Activated naive CD8-positive, alpha-beta T cell (primary cell): ENCODE data around the gene GRAMD4.

ENCODE experiments used
- H3K27ac Mint-ChIP-seq: one replicate; pipeline ENCODE4 v1.8.0; 2021; ENCODE audit warnings: mixed read lengths
- H3K27me3 Mint-ChIP-seq: one replicate; pipeline ENCODE4 v1.8.0; 2021; ENCODE audit warnings: mixed read lengths
- H3K36me3 Mint-ChIP-seq: one replicate; pipeline ENCODE4 v1.8.0; 2021; ENCODE audit warnings: mixed read lengths
- H3K4me1 Mint-ChIP-seq: one replicate; pipeline ENCODE4 v1.8.0; 2021; ENCODE audit warnings: low read depth, mixed read lengths
- H3K4me3 Mint-ChIP-seq: one replicate; pipeline ENCODE4 v1.8.0; 2021; ENCODE audit warnings: mild to moderate bottlenecking, mixed read lengths
- H3K9me3 Mint-ChIP-seq: one replicate; pipeline ENCODE4 v1.8.0; 2021; ENCODE audit warnings: low read depth, mixed read lengths

GRAMD4 gene

GRCh38 chr22:46579751-46580449 lies 40.3 kb upstream of the GRAMD4 start:
- no peaks in the 10 kb centered on the region for H3K9me3 Mint-ChIP-seq
- H3K36me3 Mint-ChIP-seq = no peaks in the 10 kb centered on the region
- H3K4me1 Mint-ChIP-seq = peaks cover 29% of the 10 kb centered on the region
- no peak overlapping the region for H3K4me3 Mint-ChIP-seq
- H3K27me3 Mint-ChIP-seq = no peaks in the 10 kb centered on the region
- no peak overlapping the region for H3K27ac Mint-ChIP-seq

GRCh38 chr22:46580940-46581537 lies 39.1 kb upstream of the GRAMD4 start:
- no peaks in the 10 kb centered on the region for H3K27me3 Mint-ChIP-seq
- H3K4me1 Mint-ChIP-seq = peaks cover 22% of the 10 kb centered on the region
- H3K4me3 Mint-ChIP-seq = no peak overlapping the region
- H3K9me3 Mint-ChIP-seq = no peaks in the 10 kb centered on the region
- H3K27ac Mint-ChIP-seq = no peak overlapping the region
- no peaks in the 10 kb centered on the region for H3K36me3 Mint-ChIP-seq

GRCh38 chr22:46581538-46582244 lies 38.5 kb upstream of the GRAMD4 start:
- Mint-ChIP-seq H3K4me1 (peaks cover 20% of the 10 kb centered on the region), H3K36me3 (no peaks in the 10 kb centered on the region), H3K27ac (no peak overlapping the region), H3K9me3 (no peaks in the 10 kb centered on the region), H3K27me3 (no peaks in the 10 kb centered on the region), H3K4me3 (no peak overlapping the region)

- H3K36me3 Mint-ChIP-seq = no peaks in the 10 kb centered on the region
- no peak overlapping the region for H3K4me3 Mint-ChIP-seq
- peaks cover 27% of the 10 kb centered on the region for H3K4me1 Mint-ChIP-seq
- no peaks in the 10 kb centered on the region for H3K27me3 Mint-ChIP-seq
- H3K9me3 Mint-ChIP-seq = no peaks in the 10 kb centered on the region
- H3K27ac Mint-ChIP-seq = no peak overlapping the region
These were observed 37.8 kb upstream of the GRAMD4 start for GRCh38 chr22:46582281-46582933.

GRCh38 chr22:46583571-46583970 lies 36.6 kb upstream of the GRAMD4 start:
- Mint-ChIP-seq H3K4me1 (peaks cover 21% of the 10 kb centered on the region), H3K36me3 (no peaks in the 10 kb centered on the region), H3K27me3 (no peaks in the 10 kb centered on the region), H3K4me3 (no peak overlapping the region), H3K27ac (no peak overlapping the region), H3K9me3 (no peaks in the 10 kb centered on the region)

- Mint-ChIP-seq H3K4me3 (no peak overlapping the region), H3K36me3 (no peaks in the 10 kb centered on the region), H3K9me3 (no peaks in the 10 kb centered on the region), H3K27ac (no peak overlapping the region), H3K27me3 (no peaks in the 10 kb centered on the region), H3K4me1 (peaks cover 18% of the 10 kb centered on the region)
These were observed 35.9 kb upstream of the GRAMD4 start for GRCh38 chr22:46584081-46584921.

- no peaks in the 10 kb centered on the region for H3K9me3 Mint-ChIP-seq
- no peak overlapping the region for H3K27ac Mint-ChIP-seq
- no peak overlapping the region for H3K4me3 Mint-ChIP-seq
- H3K27me3 Mint-ChIP-seq = no peaks in the 10 kb centered on the region
- H3K4me1 Mint-ChIP-seq = peaks cover 15% of the 10 kb centered on the region
- no peaks in the 10 kb centered on the region for H3K36me3 Mint-ChIP-seq
These were observed 34.7 kb upstream of the GRAMD4 start for GRCh38 chr22:46585340-46586122.

- H3K27me3 Mint-ChIP-seq = no peaks in the 10 kb centered on the region
- no peak overlapping the region for H3K4me3 Mint-ChIP-seq
- peaks cover 15% of the 10 kb centered on the region for H3K4me1 Mint-ChIP-seq
- H3K27ac Mint-ChIP-seq = no peak overlapping the region
- no peaks in the 10 kb centered on the region for H3K9me3 Mint-ChIP-seq
- no peaks in the 10 kb centered on the region for H3K36me3 Mint-ChIP-seq
These were observed 34.1 kb upstream of the GRAMD4 start for GRCh38 chr22:46586123-46586519.

GRCh38 chr22:46586531-46587011 lies 33.6 kb upstream of the GRAMD4 start:
- Mint-ChIP-seq H3K4me1 (peaks cover 12% of the 10 kb centered on the region), H3K36me3 (no peaks in the 10 kb centered on the region), H3K27ac (no peak overlapping the region), H3K9me3 (no peaks in the 10 kb centered on the region), H3K27me3 (no peaks in the 10 kb centered on the region), H3K4me3 (no peak overlapping the region)

- Mint-ChIP-seq H3K27ac (peak overlapping the region; percentile 34), H3K36me3 (no peaks in the 10 kb centered on the region), H3K27me3 (no peaks in the 10 kb centered on the region), H3K9me3 (no peaks in the 10 kb centered on the region), H3K4me3 (peak overlapping the region; percentile 9), H3K4me1 (peaks cover 14% of the 10 kb centered on the region)
These were observed 33.1 kb upstream of the GRAMD4 start for GRCh38 chr22:46587061-46587460.

GRCh38 chr22:46587492-46588278 lies 32.5 kb upstream of the GRAMD4 start:
- Mint-ChIP-seq H3K4me3 (no peak overlapping the region), H3K4me1 (peaks cover 20% of the 10 kb centered on the region), H3K36me3 (no peaks in the 10 kb centered on the region), H3K27ac (peak overlapping the region; percentile 34), H3K9me3 (no peaks in the 10 kb centered on the region), H3K27me3 (no peaks in the 10 kb centered on the region)

- Mint-ChIP-seq H3K4me3 (no peak overlapping the region), H3K36me3 (no peaks in the 10 kb centered on the region), H3K9me3 (no peaks in the 10 kb centered on the region), H3K27ac (no peak overlapping the region), H3K27me3 (no peaks in the 10 kb centered on the region), H3K4me1 (peaks cover 28% of the 10 kb centered on the region)
These were observed 31.7 kb upstream of the GRAMD4 start for GRCh38 chr22:46588279-46589140.
